22Rv1 (cell line): ENCODE data around the gene GTF3C6.

ENCODE experiments used
- CTCF ChIP-seq: fragments of 450-650 bp; IDR thresholded peaks from 2 replicates; pipeline ENCODE4 v1.5.1; 2017; ENCODE audit warnings: mild to moderate bottlenecking
- ZFX ChIP-seq: fragments of 450-650 bp; IDR thresholded peaks from 2 replicates; pipeline ENCODE4 v1.6.1; 2017; ENCODE audit warnings: antibody characterized with exemption, borderline replicate concordance

DNA sequence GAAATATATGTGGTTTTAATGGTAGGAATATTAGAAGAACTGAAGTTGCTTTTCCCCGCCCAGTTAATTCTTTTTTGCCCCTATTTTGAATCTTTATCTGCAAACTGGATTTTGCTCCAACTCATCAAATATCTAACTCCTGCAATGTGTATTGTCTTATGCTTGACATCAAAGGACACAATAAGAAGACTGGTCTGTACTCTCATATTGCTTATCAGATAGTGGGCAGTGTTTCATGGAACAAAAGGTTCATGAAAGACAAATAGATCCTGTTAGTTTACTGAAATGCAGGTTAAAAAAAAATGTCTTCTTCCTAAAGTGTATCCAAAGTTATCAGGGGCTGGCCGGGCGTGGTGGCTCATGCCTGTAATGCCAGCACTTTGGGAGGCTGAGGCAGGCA lies 27.7 kb upstream of the GTF3C6 start:
- no peak for TF ChIP-seq CTCF
- no peak for TF ChIP-seq ZFX
